Chondrocyte (in vitro differentiated cells): ENCODE results near the gene C5. TPM values are rescaled to one million over a fixed set of nuclear protein-coding genes. Genes with fewer than 3 reads are reported as not detected.

Experiments used
- DNase-seq: peaks from one replicate; pipeline ENCODE4 v3.0.0; 2021; ENCODE audit warnings: mixed read lengths, low spot score
- H3K27ac Mint-ChIP-seq: one replicate; pipeline ENCODE4 v1.8.0; 2021; ENCODE audit warnings: mild to moderate bottlenecking, moderate library complexity, mixed read lengths; ENCODE audit not compliant: unreplicated experiment
- H3K27me3 Mint-ChIP-seq: 2 replicates; pipeline ENCODE4 v1.8.0; 2021; ENCODE audit warnings: low read depth, mixed read lengths
- H3K36me3 Mint-ChIP-seq: 2 replicates; pipeline ENCODE4 v1.8.0; 2021; ENCODE audit warnings: low read depth, mixed read lengths
- H3K4me1 Mint-ChIP-seq: 2 replicates; pipeline ENCODE4 v1.8.0; 2021; ENCODE audit warnings: low read depth, mild to moderate bottlenecking, mixed read lengths
- H3K4me3 Mint-ChIP-seq: one replicate; pipeline ENCODE4 v1.8.0; 2021; ENCODE audit warnings: mild to moderate bottlenecking, moderate library complexity, mixed read lengths; ENCODE audit not compliant: unreplicated experiment
- H3K9me3 Mint-ChIP-seq: 2 replicates; pipeline ENCODE4 v1.8.0; 2021; ENCODE audit warnings: low read depth, mixed read lengths
- CTCF ChIP-seq: fragments of 200-600 bp; sonication (generic); IDR thresholded peaks from 2 replicates; pipeline ENCODE4 v1.5.0; 2021; ENCODE audit warnings: antibody characterized with exemption, mild to moderate bottlenecking, moderate library complexity
- total RNA-seq: library from RNA; stranded (reverse); gene quantifications from 3 replicates; pipeline ENCODE4 v1.2.1, GENCODE V29; 2021

C5 gene
- total RNA-seq, 1 donor from 2014 or later = 3.0 TPM

- no peak for DNase-seq
- Mint-ChIP-seq H3K27ac (peak overlapping the region; percentile 76), H3K4me3 (no peak overlapping the region)
Measured at GRCh38 chr9:120951960-120952618, 98.0 kb downstream of the C5 start.

GRCh38 chr9:120950421-120951388 is 99.4 kb downstream of the C5 start:
- peak overlapping the region; percentile 76 for H3K27ac Mint-ChIP-seq
- no peak for TF ChIP-seq CTCF
- H3K4me3 Mint-ChIP-seq = no peak overlapping the region
- no peaks in the 10 kb centered on the region for H3K36me3 Mint-ChIP-seq
- H3K9me3 Mint-ChIP-seq = no peaks in the 10 kb centered on the region
- no peak for DNase-seq
- H3K27me3 Mint-ChIP-seq = no peaks in the 10 kb centered on the region
- peaks cover 38% of the 10 kb centered on the region for H3K4me1 Mint-ChIP-seq

More at GRCh38 chr9:120951960-120952618, 98.0 kb downstream of the C5 start:
- no peak for TF ChIP-seq CTCF
- Mint-ChIP-seq H3K9me3 (no peaks in the 10 kb centered on the region), H3K27me3 (no peaks in the 10 kb centered on the region), H3K4me1 (peaks cover 38% of the 10 kb centered on the region), H3K36me3 (no peaks in the 10 kb centered on the region)

GRCh38 chr9:120949290-120949689 is 100.8 kb downstream of the C5 start:
- Mint-ChIP-seq H3K4me3 (no peak overlapping the region), H3K27me3 (no peaks in the 10 kb centered on the region)
- TF ChIP-seq CTCF = no peak

GRCh38 chr9:120948824-120949223 is 101.3 kb downstream of the C5 start:
- no peak overlapping the region for H3K27ac Mint-ChIP-seq
- no peaks in the 10 kb centered on the region for H3K9me3 Mint-ChIP-seq
- H3K4me3 Mint-ChIP-seq = no peak overlapping the region
- H3K4me1 Mint-ChIP-seq = peaks cover 43% of the 10 kb centered on the region
- H3K27me3 Mint-ChIP-seq = no peaks in the 10 kb centered on the region
- DNase-seq = no peak
- no peak for TF ChIP-seq CTCF
- H3K36me3 Mint-ChIP-seq = no peaks in the 10 kb centered on the region

More at GRCh38 chr9:120949290-120949689, 100.8 kb downstream of the C5 start:
- Mint-ChIP-seq H3K27ac (no peak overlapping the region), H3K36me3 (no peaks in the 10 kb centered on the region), H3K4me1 (peaks cover 44% of the 10 kb centered on the region), H3K9me3 (no peaks in the 10 kb centered on the region)
- DNase-seq = no peak

GRCh38 chr9:120947222-120947621 is 102.9 kb downstream of the C5 start:
- peaks cover 40% of the 10 kb centered on the region for H3K4me1 Mint-ChIP-seq
- no peaks in the 10 kb centered on the region for H3K36me3 Mint-ChIP-seq
- H3K27me3 Mint-ChIP-seq = no peaks in the 10 kb centered on the region
- no peak overlapping the region for H3K27ac Mint-ChIP-seq
- no peak for TF ChIP-seq CTCF
- no peak overlapping the region for H3K4me3 Mint-ChIP-seq
- no peaks in the 10 kb centered on the region for H3K9me3 Mint-ChIP-seq
- no peak for DNase-seq
